OCI-LY3 (cell line): ENCODE results near the gene NEDD4.

Source experiments
- CTCF ChIP-seq: fragments of 200-600, 300-600 bp; sonication (generic); IDR thresholded peaks from 2 replicates; pipeline ENCODE4 v1.5.1; 2014; ENCODE audit warnings: antibody characterized with exemption, low read length, low read depth
- EZH2phosphoT487 ChIP-seq: fragments of 200-600 bp; shearing (Covaris generic); IDR thresholded peaks from 2 replicates; pipeline ENCODE4 v1.6.1; 2018; ENCODE audit warnings: antibody characterized with exemption, mixed run types, low read depth

GRCh38 chr15:55860468-55860867, 132.9 kb downstream of the NEDD4 start:
- no peak for TF ChIP-seq CTCF
- TF ChIP-seq EZH2phosphoT487: no peak
